Activated CD8-positive, alpha-beta memory T cell treated with anti-CD3 and anti-CD28 coated beads, Interleukin-2, amount 50 U/mL, for 24 hours (primary cell): ENCODE measurements around the gene SPTBN2.

Source experiments
- DNase-seq: peaks from one replicate; pipeline ENCODE4 v3.0.0-alpha.2; 2020; ENCODE audit errors: extremely low read depth

The SPTBN2 gene

DNA sequence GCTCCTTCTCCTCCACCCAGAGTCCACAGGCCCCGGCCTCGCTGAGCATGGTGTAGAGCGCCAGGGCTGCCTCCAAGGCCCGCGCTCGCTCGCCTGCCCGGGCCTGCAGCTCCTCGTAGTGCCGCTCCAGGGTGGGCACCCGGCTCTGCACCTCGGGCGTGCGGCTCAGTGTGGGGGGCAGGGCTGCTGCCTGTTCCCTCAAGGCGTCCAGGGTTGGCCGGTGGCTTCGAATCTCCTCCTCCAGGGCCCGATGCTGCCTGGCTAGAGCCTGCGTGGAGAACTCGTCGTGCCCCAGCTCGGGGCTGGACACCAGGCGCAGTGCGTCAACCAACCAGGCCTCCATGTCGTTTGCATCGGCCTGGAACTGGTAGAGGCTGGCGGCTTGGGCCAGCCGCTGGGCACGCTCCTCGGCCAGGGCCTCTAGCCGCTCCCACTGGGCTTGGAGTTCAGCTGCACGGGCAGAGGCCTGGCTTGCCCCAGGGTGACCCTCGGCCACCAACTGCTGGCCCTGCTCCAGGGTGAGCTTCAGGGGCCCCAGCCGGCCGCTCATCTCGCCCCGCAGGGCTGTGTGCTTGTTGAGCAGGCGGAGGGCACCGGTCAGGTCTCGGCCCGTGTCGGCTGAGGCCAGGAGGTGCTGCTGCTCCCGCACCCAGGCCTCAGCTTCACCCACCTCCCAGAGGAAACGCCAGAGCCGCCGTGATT lies 24.2 kb downstream of the SPTBN2 start:
- DNase-seq = no peak

DNA sequence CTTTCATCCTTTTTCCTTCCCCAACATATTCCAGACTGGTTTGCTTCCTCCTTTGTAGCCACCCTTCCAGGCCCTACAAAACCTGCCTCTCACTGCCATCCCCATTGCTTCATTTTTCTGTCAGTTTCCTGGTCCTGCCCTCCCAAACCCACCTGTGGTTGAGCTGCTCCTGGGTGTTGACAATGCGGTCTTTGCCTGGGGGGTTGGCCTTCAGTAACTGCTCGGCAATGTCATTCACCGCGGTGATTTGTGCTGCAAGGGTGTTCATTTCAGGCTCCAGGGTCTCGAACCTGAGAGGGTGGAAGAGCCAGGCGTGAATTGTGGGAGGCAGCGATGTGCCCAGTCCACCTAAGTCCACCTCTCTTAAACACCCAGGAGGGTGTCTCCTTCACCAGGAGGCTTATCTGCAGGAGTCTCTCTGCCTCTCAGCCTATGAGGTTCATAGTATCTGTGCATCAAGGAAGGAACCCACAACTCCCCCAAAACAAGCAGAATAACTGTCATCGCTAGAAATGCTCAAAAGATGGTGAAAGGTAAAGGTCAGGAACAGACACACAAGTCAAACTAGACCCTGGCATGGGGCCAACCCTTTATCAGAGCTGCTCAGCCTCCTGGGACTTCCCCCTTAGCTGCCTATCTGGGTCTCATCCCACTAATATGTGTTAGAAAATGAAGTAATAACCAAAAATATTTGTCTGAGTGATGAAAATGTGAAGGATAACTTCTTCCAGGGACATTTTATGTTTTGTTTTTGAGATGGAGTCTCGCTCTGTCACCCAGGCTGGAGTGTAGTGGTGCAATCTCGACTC lies 27.4 kb downstream of the SPTBN2 start:
- no peak for DNase-seq

GRCh38 chr11:66700742-66701141 lies 28.3 kb downstream of the SPTBN2 start:
- no peak for DNase-seq

GRCh38 chr11:66700337-66700736 lies 28.7 kb downstream of the SPTBN2 start:
- no peak for DNase-seq

GRCh38 chr11:66698491-66698890 lies 30.5 kb downstream of the SPTBN2 start:
- DNase-seq = no peak

GRCh38 chr11:66697988-66698387 lies 31.0 kb downstream of the SPTBN2 start:
- no peak for DNase-seq

GRCh38 chr11:66696146-66696545 lies 32.9 kb downstream of the SPTBN2 start:
- no peak for DNase-seq

- DNase-seq = peak; percentile 60
Measured at GRCh38 chr11:66694732-66695207, 34.2 kb downstream of the SPTBN2 start.

DNA sequence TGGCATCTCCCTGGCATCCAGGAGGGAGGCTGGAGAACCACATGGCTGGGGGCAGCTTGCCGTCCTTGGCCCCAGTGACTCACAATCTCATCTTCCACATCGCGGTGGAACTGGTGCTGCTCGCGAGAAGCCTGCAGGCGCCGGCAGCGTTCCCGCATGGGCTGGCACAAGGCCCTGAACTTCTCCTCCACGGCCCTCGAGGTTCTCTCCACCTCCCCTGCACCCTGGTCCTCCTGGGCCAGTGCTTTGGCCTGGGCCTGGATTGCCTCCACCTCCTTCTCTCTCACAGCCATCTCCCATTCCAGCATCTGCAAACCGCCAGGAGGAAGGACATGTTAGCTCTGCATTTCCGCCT lies 35.0 kb downstream of the SPTBN2 start:
- DNase-seq = no peak

DNA sequence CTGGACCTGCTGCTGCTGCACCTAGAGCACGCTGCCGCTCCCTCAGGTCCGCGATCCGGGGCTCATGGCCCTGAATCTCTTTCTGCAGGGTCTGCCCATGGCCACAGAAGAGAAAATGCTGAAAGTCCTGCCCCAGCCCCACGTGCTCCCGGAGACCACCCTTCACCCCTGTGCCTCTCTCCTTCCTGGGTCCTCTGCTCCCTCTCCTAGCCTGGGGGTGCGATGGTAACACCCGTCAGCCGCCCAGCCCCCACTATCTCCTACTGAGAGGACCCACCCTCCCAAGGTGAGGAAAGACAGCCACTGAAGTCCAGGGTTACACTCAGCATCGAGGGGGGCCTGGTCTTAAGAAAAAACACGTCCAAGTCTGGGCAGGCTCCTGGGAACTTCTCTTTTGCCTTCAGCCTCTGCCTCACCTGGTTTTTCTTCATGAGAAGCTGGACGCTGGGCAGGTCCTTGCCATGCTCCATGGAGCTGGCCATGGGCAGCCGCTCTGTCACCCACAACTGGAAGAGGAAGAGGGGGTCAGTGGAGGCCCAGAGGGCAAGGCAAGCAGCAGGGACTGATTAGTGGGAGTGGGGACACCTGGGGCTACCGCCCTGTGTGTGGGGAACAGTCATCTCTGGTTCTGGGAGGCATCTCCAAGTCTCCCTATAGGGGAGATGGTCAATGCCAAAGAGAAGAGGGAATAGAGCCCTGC lies 35.5 kb downstream of the SPTBN2 start:
- no peak for DNase-seq

DNA sequence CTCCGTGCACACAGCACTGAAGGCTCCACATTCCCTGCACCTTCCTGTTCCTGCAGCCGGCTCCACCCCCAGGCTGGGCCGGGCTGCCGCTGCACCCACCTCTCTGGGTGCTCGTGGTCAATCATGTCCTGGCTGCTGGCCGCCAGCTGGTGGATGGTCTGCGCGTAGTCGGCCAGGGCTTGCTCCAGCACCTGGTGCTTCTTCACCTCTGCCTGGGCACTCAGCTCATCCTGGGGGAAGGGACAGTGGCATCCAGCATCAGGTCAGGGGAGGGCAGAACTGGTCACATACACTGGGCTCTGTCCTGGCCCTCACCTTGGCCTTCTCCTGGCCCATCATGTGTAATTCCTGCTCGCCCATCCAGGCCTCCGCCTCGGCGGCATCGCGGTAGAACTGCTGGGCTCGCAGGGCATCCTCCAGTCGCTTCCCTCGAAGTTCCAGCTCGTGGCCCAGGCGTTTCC lies 36.1 kb downstream of the SPTBN2 start:
- no peak for DNase-seq

DNA sequence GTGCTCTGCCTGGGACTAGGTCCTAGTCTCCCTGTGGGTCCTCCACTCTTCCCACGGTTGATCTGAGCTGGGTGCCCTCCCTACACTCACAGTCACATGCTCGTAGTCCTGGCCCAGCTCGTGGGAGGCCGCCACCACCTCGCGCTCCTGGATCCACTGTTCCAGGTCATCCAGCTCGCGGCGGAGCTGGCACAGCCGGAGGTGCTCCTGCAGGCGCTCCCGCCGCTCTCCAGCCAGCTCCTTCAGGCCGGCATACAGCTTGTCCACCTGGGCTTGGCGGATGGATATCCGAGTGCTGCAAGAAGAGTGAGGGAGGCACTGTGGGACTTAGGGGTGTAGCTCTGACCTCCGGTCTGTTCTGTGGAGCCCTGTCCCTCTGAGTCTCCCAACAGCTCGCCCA lies 36.6 kb downstream of the SPTBN2 start:
- DNase-seq = no peak

DNA sequence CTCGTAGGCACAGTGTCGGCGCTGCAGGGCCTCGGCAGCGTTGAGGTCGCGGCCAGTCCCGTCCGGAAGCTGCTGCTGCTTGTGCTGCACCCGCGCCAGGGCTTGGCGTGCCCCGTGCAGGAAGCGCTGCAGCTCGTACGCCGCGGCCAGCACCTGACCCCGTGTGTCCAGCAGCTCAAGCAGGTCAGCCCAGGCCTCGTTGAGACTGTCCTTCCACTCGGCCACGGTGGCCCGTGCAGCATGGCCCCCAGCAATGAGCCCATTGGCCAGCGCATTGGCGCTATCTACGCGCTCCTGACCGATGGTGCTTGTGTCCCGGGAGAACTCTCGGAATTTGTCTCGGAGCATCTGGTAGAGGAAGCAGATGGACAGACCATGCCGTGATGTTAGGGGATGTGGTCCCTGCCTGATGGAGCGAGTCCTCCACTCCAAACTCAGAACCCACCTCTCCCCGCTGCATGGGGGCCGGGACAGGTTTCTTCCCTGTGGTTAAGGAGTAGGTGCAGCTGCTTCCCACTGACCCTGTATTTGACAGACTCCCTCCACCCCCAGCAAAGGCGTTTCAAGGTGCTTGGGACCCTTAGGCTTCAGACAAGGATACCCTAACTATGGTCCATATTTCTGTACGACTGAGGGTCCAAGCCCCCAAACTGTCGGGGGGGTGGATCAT lies 37.6 kb downstream of the SPTBN2 start:
- no peak for DNase-seq

- no peak for DNase-seq
Measured at GRCh38 chr11:66689661-66690590, 39.1 kb downstream of the SPTBN2 start.

- DNase-seq = no peak
Measured at GRCh38 chr11:66688561-66689534, 40.2 kb downstream of the SPTBN2 start.

DNA sequence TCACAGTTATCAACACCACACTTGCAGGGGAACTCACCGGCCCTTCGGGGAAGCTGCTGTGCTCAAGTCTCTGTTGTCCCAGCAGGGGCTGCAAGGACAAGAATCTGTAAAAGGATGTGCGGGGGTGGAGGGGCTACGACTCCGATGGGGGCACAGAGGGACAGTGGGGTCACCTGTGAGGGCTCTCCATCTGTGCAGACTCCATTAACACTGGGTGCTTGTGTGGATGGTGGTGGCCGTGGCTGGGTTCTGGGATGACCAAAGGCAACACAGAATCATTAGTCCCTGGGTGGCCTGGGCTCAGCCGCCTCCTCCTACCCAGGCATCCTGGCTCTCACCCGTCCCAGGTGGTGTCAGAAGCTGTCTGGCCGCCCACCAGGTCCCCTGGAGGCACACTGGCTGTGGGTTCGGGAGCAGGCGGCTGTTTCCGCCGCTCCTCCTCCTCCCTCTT lies 41.2 kb downstream of the SPTBN2 start:
- no peak for DNase-seq

GRCh38 chr11:66686801-66687750 lies 41.9 kb downstream of the SPTBN2 start:
- no peak for DNase-seq

DNA sequence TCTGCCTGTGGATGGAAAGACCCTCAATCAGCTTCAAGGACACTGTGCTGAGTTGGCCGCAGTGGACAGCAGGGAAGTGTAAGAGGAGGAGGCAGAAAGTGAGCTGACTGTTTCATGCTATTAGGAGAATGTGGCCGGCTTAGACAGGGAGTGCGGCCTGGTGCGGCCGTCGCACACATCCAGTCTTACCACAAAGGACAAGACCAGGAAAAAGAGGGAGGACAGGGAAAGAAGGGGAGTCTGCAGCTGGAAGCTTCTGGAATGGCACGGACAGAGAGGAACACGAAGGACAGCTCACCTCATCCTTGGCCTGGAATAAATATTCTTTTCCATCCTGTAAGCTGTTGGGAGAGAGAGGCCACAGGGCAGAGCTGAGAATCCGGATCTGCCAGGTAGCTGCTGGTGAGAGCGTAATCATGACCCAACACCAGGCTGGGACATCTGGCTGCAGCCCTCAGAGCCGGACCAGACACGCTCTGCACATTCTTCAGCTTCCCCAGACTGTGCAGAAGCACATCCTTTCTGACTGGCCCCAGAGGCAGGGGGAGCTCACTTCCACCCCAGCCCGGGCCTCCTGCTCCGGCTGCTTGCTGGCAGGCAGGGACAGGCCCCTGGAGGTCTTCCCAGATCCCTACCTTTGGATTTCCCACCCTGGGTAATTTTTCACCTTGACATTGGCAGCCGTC lies 42.8 kb downstream of the SPTBN2 start:
- DNase-seq = no peak
